Progenitor cell of endocrine pancreas (in vitro differentiated cells): ENCODE measurements around the gene ACO1. TPM values are rescaled to one million over a fixed set of nuclear protein-coding genes. Genes with fewer than 3 reads are reported as not detected.

Experiments used
- DNase-seq: peaks from one replicate; pipeline ENCODE4 v3.0.0; 2021; ENCODE audit warnings: low spot score; ENCODE audit not compliant: unreplicated experiment
- H3K27ac Mint-ChIP-seq: 2 replicates; pipeline ENCODE4 v1.8.0; 2021; ENCODE audit warnings: mild to moderate bottlenecking, moderate library complexity, mixed read lengths
- H3K27me3 Mint-ChIP-seq: 2 replicates; pipeline ENCODE4 v1.8.0; 2021; ENCODE audit warnings: mixed read lengths
- H3K36me3 Mint-ChIP-seq: 2 replicates; pipeline ENCODE4 v1.8.0; 2022; ENCODE audit warnings: mixed read lengths; ENCODE audit not compliant: insufficient read depth
- H3K4me1 Mint-ChIP-seq: 2 replicates; pipeline ENCODE4 v1.8.0; 2021; ENCODE audit warnings: low read depth, mixed read lengths
- H3K4me3 Mint-ChIP-seq: 2 replicates; pipeline ENCODE4 v1.8.0; 2021; ENCODE audit warnings: low read depth, mild to moderate bottlenecking, moderate library complexity, mixed read lengths
- H3K9me3 Mint-ChIP-seq: 2 replicates; pipeline ENCODE4 v1.8.0; 2021; ENCODE audit warnings: low read depth, mixed read lengths
- long read RNA-seq: library from polyadenylated mRNA; unstranded; transcript quantifications from one replicate; pipeline ENCODE4 v2.0.0, GENCODE V29; 2020
- total RNA-seq: library from RNA; stranded (reverse); gene quantifications from 2 replicates; pipeline ENCODE4 v1.2.1, GENCODE V29; 2021
- TF ChIP-seq, protein P1 (sequence below): fragments of 200-600 bp; sonication (generic); IDR thresholded peaks from one replicate; pipeline ENCODE4 v1.5.0; 2021; ENCODE audit warnings: antibody characterized with exemption, mild to moderate bottlenecking; ENCODE audit not compliant: unreplicated experiment

Gene ACO1
- total RNA-seq: 21.7 and 23.4 TPM in 2 replicates
- long read RNA-seq, full-length matches to known transcripts: 257 of 289 reads
- long read RNA-seq, partial matches to known transcripts: 25 of 289 reads
- long read RNA-seq, other reads (novel, unspliced or antisense): 7 of 289 reads

DNA sequence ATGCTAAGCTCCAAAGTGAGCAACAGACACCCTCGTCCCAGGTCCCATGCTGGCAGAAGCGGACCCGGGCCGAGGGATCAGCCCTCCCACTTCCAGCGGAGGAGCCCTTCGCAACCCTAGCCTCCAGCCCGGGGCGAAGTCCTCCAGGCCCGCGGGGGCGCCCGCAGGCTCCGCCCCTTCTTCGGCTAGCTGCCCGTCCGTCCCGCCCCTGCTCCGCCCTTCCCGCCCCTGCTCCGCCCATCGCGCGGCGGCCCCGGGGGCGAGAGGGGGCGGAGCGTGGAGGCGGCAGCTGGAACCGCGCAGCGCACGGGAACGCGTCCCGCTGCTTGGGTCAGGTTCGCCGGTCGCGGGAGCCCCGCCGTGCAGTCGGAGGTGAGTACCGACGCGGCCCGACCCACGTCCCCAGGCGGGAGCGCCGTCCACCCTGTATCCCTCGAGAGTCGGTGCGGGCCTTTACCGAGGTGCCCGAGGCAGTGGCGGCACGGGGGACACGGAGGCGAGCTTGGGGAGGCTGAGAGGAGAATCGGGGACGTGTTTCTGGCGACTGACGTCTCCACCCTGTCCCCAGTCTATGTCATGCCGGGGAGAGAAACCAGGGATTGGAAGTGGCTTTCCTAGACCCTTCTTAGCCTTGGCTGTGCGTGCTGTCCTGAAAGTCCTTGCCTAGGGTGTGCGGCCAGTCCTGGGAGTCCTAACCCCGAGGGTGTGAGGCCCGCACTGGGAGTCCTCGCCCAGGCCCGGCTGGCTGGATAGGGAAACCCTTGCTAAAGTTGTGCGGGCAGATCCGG, at the start of gene ACO1:
Gene ACO1, plus strand, starts transcription at position 280 of the 788 bp plus-strand sequence. CDS start 20,864 bp downstream, outside the sequence.
- TF ChIP-seq, protein P1, sequence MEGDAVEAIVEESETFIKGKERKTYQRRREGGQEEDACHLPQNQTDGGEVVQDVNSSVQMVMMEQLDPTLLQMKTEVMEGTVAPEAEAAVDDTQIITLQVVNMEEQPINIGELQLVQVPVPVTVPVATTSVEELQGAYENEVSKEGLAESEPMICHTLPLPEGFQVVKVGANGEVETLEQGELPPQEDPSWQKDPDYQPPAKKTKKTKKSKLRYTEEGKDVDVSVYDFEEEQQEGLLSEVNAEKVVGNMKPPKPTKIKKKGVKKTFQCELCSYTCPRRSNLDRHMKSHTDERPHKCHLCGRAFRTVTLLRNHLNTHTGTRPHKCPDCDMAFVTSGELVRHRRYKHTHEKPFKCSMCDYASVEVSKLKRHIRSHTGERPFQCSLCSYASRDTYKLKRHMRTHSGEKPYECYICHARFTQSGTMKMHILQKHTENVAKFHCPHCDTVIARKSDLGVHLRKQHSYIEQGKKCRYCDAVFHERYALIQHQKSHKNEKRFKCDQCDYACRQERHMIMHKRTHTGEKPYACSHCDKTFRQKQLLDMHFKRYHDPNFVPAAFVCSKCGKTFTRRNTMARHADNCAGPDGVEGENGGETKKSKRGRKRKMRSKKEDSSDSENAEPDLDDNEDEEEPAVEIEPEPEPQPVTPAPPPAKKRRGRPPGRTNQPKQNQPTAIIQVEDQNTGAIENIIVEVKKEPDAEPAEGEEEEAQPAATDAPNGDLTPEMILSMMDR: no peak
- Mint-ChIP-seq H3K4me1 (peaks cover 4% of the 10 kb centered on the region), H3K9me3 (no peaks in the 10 kb centered on the region), H3K36me3 (no peaks in the 10 kb centered on the region), H3K27ac (peak within 1 kb of the TSS; percentile 90), H3K4me3 (peak within 1 kb of the TSS; percentile 87), H3K27me3 (peaks cover 41% of the 10 kb centered on the region)
- DNase-seq: peak; percentile 85

DNA sequence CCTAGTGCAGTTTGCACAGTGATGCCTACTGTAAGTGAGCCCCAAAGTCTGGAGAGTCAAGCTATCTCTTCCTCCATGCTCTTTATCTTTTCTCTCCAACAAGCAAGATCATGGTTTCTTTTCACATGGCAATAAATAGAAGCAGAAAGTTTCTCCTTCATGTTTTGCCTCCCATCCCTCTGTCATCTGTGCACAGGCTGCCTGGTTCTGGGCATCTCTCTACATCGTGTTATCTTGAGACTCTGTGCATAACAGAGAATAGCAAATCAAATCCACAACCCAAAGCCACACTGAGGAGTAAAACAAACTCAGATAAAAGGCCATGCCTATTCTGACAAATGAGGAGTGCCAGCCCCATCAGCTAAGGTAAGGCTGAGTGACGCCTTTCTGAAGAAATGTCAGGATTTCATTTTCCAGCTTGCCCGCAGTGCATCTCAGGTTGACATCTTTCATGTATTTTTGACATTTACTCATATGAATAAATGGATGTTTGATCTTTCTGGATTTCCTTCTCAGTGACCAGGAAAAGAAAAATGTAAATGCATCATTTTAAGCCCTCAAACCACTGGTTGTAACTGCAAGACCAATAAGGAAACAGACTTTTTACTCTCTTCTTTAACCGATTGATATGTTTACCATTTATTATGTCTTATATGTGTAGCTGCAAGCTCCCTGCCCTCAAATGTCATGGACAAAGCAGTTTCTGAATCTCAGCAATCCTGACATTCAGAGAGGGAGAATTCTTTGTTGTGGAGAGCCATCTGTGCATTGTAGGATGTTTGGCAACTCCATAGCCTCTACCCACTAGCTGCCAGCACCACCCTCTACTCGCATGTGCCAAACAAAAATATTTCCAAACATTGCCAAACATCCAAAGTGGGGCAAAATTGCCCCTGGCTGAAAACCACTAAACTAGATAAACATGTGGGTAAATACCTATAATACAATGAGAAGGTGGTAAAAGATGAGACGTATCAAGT, 49.2 kb upstream of the ACO1 start:
- Mint-ChIP-seq H3K9me3 (peaks cover 4% of the 10 kb centered on the region), H3K27me3 (no peaks in the 10 kb centered on the region), H3K4me1 (no peaks in the 10 kb centered on the region), H3K36me3 (no peaks in the 10 kb centered on the region), H3K27ac (no peak overlapping the region), H3K4me3 (no peak overlapping the region)
- DNase-seq: no peak
- TF ChIP-seq, protein P1: no peak

DNA sequence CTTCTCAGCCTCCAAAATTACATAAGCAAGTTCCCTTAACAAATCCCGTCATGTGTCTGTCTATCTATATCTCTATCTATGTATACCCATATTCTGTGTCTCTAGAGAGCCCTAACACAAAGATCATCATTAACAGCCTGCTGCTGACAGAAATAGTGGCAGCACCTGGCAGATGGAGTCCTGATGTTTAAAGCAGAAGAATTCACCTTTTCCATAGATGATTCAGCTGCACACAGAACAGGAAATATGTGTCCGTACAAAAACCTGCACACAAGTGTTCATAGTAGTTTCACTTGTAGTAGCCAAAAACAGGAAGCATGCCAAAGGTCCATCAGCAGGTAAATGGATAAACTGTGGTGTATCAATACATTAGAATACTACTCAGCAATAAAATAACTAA, 45.0 kb upstream of the ACO1 start:
- DNase-seq: no peak
- no peak overlapping the region for H3K27ac Mint-ChIP-seq
- no peaks in the 10 kb centered on the region for H3K9me3 Mint-ChIP-seq
- H3K4me3 Mint-ChIP-seq: no peak overlapping the region
- no peaks in the 10 kb centered on the region for H3K36me3 Mint-ChIP-seq
- no peaks in the 10 kb centered on the region for H3K4me1 Mint-ChIP-seq
- peaks cover 5% of the 10 kb centered on the region for H3K27me3 Mint-ChIP-seq
- TF ChIP-seq, protein P1: no peak

DNA sequence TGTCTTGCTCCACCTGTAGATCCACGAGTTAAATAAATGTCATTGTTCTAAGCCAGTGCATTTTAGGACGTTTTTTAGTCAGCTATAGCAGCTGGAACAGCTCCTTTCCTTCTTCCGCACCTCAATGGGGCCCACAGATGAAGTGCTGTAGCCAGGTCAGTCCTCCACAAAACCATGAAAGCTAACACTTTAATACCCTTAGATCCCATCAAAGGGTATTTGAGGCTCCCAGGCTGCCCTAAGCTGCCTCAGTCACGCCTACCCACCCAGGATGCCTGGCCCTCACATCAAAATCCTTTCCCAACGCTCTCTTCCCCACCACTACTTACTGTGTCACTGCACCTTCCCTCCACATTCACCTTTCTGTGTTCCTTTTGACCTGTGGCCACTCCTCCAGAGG, 44.1 kb upstream of the ACO1 start:
- TF ChIP-seq, protein P1: no peak
- H3K4me3 Mint-ChIP-seq: no peak overlapping the region
- H3K27ac Mint-ChIP-seq: no peak overlapping the region
- DNase-seq: no peak
- no peaks in the 10 kb centered on the region for H3K9me3 Mint-ChIP-seq
- H3K36me3 Mint-ChIP-seq: no peaks in the 10 kb centered on the region
- peaks cover 11% of the 10 kb centered on the region for H3K27me3 Mint-ChIP-seq
- peaks cover 4% of the 10 kb centered on the region for H3K4me1 Mint-ChIP-seq
